22Rv1 (cell line): ENCODE results near the gene DTNB.

Experiments
- ZFX ChIP-seq: fragments of 450-650 bp; IDR thresholded peaks from 2 replicates; pipeline ENCODE4 v1.6.1; 2017; ENCODE audit warnings: antibody characterized with exemption, borderline replicate concordance
- TF ChIP-seq, protein P1 (sequence below): fragments of 450-650 bp; IDR thresholded peaks from 2 replicates; pipeline ENCODE4 v1.5.1; 2017; ENCODE audit warnings: mild to moderate bottlenecking

DNA sequence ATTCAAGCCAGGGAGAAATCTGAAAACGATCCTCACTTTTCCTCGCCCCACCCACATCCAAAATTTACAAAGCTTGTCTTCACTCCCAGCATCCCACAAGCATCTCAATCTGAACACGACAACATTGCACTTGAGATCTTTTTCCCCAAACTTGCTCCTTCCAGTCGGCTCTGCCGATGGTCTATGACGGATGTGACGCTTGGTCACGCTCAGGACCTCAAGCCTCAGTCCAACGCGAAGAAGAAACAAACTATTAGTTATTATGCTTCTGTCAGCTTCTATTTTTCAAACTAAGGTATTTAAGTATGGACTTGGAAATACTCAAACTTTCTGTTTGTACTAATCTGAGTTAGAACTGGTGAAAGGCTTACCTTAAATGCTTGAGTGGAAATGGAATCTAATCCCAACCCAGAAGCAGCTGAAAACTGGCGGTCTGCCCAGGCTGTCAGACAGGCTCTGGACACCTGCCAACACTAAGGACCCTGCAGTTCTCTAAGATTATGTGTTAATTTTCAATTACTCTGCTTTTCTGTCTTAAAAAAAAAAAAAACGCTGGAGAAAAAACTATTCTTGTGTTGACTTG lies 199.5 kb downstream of the DTNB start:
- TF ChIP-seq, protein P1, sequence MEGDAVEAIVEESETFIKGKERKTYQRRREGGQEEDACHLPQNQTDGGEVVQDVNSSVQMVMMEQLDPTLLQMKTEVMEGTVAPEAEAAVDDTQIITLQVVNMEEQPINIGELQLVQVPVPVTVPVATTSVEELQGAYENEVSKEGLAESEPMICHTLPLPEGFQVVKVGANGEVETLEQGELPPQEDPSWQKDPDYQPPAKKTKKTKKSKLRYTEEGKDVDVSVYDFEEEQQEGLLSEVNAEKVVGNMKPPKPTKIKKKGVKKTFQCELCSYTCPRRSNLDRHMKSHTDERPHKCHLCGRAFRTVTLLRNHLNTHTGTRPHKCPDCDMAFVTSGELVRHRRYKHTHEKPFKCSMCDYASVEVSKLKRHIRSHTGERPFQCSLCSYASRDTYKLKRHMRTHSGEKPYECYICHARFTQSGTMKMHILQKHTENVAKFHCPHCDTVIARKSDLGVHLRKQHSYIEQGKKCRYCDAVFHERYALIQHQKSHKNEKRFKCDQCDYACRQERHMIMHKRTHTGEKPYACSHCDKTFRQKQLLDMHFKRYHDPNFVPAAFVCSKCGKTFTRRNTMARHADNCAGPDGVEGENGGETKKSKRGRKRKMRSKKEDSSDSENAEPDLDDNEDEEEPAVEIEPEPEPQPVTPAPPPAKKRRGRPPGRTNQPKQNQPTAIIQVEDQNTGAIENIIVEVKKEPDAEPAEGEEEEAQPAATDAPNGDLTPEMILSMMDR, result no peak
- TF ChIP-seq ZFX, result no peak
